GM18519 (cell line): ENCODE data around the gene OBSL1.

Experiments used
- ATAC-seq: cut with Tn5 transposase; IDR thresholded peaks from one replicate; pipeline ENCODE4 v1.9.1; 2021; ENCODE audit warnings: mild to moderate bottlenecking, moderate library complexity; ENCODE audit not compliant: unreplicated experiment, low FRiP score

Gene OBSL1

DNA sequence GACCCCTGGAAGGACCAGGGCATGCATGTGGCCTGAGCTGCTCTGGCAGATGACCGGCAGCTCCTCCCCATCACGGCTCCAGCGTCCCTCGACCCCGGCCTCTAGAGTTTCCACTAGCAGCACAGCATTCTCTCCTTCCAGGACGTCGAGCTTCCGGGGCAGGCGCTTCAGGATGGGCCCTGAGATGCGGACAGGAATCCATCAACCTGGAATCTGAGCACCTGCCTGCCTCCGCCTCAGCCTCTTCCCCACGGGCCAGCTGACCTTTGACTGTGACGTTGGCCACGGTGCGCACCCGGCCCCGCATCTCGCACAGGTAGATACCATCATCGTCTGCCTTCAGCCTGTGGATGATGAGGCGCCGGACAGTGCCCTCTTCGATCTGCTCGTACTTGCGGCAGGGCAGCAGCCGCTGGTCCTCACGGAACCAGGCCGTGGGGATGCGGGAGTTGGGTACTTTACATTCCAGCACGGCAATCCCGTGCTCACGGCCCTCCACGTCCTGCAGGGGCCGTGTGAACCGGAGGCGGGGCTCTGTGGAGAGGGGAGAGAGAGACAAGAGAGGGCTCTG, 3.5 kb downstream of the OBSL1 start:
- ATAC-seq: no peak

DNA sequence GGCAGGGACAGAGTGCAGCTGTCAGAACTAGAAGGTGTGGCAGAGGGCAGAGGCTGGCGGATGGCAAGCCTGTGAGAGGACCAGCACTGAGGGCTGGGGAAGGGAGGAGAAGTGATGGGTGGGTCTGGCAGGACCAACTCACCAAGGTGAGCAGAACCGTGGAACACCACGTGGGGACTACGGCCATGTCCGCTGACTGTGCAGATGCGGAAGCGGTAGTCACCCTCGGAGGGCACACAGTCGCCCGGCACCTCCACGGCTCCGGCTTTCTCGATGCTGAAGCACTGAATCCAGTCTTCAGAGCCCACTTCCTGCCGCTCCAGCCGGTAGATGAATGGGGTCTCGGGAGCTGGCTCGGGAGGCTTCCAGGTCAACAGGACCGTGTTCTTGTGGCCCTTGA, 4.2 kb downstream of the OBSL1 start:
- ATAC-seq: no peak

DNA sequence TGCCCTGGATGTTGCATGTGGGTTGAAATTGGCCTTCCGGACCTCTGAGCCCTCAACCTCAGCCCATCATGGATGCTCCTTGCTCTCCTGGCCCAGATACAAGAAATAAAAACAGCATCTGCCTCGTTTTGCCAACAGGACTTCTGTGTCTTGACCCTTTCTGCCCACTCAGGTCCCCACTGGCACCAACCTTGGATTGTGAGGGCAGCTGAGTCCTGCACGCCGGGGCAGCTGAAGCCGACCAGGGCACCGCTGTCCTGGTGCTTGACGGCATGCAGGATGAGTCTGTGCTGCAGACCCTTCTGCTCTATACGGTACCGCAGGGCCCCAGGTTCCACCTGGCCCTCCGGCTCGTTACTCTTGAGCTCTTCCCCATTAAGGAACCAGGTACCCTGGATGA, 4.7 kb downstream of the OBSL1 start:
- no peak for ATAC-seq

DNA sequence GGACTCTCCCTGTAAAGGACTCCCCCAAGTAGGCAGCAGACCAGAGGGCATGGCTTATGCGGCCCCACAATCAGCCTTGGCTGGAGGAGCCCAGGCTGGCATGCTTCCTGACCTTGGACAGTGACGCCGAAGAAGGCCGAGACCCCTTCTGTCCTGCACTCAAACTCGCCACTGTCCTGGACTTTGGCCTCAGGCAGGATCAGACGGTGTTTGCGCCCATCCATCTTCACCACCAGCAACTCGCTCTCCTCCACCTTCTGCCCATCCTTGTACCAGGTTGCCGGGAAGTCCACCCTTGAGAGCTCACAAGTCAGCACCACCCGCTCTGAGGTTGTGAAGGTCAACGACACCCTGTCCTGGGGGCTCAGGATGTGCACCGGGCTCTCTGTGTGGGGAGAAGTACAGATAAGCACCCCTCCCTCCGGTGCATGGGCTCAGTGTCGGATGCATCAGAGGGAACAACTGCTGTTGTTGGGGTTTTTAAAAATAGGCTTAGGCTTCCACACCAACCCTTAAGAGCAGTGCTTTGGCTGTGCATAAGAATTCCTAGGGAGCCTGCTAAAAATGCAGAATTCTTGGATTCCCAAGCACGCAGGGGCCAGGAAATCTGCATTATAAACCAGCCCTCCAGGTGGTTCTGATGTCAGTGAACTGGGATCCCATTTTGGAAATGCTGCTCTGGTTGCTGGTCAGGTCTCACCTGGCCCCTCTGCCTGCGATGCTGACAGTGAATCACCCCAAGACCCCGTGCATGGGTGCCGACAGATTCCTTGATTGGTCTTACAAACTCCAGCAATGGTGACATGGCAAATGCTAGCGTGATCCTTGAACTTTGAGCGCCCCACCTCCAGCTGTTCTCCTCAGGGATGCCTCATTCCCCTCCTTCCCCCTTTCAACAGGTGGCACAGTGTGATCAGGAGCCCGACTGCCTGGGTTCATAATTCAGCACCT, 5.9 kb downstream of the OBSL1 start:
- ATAC-seq: no peak

DNA sequence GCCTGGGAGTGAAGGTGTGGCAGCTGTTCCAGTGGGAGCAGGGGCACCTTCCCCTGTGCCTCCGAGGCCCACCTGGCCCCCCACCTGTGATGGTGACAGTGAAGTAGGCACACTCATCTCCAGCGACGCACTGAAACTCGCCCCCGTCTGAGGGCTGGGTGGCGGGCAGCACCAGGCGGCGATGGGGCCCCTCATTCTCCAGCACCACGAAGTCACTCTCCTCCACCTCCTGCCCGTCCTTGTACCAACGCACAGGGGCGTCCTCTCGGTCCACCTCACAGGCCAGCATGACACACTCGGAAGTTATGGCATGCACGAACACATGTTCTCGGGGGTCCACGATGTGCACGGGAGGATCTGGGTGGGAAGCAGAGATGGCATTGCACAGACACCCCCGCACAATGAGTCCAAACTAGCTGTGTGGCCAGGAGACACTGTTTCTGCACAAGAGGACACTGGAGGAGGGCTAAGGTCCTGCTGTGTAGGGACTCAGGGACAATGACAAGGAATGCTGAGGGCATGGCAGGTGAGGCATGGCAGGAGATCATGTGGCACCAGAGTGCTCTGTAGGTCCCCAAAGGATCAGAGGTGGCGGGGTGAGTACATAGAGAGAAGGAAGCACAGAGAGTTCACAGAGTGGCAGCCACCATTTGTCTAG, 7.9 kb downstream of the OBSL1 start:
- ATAC-seq: no peak

DNA sequence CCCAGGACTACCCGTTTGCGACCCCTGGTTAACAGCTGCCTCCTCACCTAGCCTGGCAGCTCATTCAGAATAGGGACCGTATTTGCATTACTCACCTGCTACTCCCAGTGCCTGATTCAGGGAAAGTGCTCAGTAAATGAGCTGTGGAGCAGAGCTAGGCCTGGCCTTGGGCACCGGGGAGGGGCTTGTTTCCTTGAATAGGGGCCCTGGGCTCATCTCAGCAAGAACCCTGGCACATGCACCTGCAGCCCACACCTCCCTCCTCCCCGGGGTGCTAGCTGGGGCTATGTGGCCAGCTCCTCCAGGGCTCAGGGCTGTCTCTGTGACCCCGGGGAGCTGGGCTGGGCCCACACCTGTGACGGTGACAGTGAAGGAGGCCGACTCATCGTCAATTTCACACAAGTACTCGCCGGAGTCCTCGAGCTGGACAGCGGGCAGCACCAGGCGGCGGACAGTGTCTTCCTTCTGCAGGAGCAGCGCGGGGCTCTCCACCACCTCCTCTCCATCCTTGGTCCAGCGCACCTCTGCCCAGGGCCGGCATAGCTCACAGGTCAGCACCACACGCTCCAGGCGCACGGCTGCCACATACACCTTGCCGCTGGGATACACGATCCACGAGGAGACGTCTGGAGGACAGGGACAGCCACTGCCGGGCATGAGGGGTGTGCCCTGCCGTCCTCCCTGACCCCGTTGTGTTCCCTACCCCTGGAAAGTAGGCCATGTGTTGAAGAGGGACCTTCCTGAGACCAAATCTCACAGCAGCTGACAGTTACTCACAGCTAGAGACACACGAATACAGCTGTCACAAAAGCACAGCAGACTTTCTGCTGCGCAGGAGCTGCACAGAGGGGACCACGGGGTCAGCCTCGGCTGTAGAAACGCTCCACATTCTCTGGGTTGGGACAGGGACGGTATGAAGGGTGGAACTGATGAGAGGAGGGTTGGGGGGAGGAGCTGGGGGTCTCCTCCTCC, 9.0 kb downstream of the OBSL1 start:
- ATAC-seq: no peak

DNA sequence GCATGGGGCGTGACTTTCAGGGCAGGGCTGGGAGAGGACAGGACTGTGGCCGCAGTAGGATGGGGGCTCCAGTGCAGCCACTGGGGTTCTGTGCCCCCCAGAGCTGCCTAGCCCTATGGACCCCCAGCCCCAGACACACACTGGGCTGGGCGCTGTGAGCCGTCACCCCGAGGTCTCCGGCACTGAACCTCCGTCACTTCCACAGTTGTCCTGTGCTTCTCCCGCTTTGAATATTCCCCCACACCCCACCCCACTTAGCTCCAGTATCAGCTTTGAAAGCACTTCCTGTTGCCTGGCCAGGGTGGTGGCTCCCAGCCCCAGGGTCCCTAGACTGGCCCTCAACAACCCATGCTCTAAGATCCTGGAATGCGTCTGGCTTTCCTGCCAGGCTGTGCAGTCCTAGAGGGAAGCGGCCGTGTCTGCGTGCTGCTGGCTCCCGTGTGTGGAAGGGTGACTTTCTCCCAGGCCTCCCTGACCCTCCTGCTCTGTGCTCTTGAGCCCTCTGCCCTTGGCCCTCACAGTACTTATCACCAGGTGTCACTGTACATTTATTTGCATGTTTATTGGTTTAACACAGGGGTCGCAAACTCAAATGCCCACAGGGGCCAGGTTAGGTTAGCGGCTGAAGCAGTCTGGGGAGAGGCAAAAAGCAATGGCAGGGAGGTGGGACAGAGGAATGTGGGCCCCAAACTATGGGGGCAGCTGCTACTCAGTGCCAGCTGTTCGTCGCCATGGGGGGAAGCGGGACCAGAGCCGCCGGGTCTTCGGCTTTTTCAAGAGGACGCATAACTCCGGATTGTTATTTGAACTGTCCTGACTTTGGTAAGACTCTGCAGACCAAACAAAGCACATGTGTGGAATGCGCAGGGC, 9.9 kb downstream of the OBSL1 start:
- ATAC-seq: no peak

DNA sequence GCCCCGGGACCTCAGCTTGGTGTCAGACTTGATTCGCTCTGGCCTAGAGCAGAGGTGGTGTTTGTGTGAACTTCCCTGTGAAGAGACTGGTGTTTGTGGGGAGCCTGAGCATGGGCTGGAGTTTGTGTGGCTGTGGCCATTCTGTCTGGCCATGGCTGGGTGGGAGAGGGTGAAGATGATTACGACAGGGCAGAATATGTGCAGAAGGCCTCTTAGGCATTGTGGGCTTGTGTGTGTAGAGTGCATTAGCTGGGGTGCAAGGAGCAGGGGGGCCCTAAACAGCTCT, 10.5 kb downstream of the OBSL1 start:
- ATAC-seq: no peak

DNA sequence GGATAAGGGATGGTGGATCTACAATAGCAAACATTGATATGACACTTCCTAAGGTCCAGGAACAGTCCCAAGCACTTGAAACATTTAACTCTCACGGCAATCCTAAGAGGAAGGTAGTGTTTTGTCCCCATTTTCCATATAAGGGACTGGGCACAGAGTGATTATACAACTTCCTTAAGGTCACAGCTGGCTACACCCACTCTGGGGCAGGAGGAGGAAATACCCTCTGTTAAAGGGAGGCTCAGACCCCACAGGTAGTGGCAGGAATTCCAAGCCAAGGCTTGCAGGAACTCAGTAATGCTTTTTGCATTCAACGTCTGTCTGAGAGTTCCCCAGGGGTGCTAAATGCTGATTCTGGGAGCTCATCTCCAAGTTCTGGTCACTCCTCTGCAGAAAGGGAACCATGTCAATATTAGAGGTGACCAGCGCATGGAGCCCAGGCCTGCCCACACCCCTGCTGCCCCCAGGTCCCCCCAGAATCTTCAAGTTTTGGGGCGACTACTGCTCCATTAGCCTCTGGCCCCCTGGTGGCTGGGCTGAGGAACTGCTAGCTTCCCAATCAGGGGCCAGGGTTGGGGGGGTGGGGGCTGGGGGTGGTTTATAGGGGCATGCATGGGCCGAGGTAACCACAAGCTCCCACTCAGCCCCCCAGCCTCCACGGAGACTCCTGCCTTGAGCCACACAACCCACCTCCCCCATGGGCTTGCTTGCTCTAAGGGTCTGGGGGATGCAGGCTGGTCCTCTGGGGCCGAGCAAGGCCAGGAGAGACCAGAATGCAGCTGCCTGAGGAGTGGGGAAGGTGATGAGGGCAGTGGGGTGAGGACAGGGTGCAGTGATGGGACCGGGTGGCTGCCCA, 11.1 kb downstream of the OBSL1 start:
- ATAC-seq: no peak

DNA sequence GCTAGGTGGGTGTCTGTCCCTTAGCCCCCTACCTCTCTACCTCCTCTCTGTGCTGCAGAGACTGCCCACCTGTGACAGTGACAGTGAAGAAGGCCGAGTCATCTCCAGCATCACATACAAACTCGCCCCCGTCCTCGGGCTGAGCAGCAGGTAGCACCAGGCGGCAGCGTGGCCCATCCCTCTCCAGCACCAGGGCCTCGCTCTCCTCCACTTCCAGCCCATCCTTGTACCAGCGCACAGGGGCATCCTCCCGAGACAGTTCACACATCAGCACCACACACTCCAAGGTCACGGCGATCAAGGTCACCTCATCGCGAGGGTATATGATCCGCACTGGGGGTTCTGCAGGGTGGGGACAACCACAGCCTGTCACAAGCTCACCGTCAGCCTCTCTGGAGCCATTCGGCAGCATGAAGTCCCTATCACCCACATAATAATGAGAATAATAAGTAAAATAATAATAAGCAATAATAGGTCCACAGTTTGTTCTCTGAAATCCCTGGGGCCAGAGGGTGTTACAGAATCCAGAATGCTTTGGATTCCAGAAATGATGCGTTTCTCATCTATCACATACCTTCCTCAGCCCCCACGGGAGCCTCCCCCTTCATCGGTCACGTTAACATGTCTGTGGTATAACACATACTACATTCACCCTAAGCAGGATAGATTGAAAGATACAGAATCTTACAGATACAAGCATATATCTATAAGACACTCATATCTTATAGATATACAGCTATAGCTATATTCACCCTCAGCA, 12.0 kb downstream of the OBSL1 start:
- ATAC-seq: no peak

DNA sequence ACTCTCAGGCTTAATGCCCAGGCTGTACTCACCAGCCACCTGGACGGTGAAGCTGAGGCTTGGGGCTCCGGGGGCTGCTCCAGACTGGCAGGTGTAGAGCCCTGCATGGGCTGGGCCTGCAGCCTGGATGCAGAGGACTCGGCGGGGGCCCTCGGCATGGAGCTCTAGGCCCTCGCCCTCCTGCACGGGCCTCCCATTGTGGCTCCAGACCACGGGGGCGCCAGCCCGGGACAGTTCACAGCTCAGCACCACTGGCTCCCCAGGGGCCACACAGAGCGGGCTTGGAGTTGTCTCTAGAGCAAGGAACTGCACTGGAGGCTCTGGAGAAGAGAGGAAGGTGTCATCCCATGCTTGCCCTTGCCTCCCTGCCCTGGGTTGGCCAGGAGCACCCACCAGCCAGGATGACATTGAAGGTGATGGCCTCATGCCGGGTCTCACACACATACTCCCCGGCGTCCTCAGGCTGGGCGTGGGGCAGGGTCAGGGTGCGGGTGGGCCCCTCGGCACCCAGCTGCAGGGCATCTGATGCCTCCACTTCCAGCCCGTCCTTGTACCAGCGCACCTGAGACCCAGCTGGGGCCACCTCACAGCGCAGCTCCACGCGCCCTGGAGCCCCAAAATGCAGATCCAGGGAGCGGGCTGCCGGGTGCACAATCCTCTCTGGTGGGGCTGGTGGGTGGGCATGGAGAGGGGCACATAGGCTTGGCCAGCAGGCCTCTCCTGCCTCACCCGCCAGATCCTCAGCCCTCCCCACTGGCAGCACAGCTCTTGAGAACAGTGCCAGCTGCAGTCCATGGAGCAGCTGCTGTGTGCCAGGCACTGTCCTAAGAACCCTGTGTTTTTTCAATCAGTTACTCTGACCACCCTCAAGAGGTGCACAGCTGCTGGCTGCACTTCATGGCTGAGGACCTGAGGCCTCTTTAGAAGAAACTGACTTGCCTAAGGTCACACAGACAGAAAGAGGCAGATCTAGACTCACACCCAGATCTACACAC, 13.3 kb downstream of the OBSL1 start:
- no peak for ATAC-seq

DNA sequence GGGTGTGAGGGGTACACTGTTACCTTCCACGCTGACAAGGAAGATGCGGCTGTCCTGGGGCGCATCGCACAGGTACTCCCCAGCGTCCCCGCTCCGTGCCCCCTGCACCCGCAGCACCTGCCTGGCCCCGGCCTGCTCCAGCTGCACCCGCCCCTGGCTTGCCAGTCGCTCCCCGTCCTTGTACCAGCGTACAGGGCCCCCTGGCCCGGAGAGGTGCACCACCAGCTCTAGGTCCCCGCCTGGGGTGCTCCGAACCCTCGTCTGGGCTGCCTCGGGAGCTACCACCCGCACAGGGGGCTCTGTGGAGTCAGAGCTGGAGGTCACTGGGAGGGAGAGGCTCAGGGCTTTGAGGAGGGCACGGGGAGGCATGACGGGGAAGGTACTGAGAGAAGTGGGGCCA, 14.0 kb downstream of the OBSL1 start:
- ATAC-seq: no peak

DNA sequence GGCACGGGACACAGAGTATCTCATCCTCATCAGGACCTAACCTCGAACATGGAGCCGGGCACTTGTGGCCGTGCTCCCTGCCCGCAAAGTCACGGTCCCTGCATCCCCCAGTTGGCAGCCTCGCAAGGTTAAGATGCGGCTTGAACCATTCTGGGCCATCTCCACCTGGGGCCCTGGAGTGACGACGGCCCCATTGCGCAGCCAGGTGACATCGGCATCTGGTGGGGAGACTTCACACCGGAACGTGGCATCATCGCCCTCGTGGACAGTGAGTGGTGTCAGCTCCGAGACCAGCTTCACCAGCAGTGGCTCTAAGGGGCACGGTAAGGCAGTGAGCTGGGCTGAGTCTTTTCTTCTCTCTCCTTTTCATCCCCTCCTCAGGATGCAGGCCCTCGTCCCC, 14.9 kb downstream of the OBSL1 start:
- no peak for ATAC-seq

DNA sequence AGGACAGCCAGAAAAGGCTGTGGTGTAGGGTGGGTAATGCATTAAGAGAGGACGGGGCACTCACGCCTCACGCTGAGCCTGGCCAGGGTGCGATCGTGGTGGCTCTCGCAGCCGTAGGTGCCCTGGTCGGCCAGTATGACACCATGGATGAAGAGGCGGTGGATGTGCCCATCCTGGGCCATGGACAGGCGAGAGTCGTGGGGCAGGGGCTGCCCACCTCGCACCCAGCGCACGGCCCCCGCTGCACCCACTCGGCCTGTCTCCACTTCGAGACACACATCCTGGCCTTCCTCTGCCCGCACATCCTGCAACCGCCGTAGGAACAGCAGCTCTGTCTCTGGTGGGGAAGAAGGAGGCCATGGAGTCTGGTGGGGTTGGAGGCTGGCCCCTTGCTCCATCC, 15.4 kb downstream of the OBSL1 start:
- ATAC-seq: no peak

DNA sequence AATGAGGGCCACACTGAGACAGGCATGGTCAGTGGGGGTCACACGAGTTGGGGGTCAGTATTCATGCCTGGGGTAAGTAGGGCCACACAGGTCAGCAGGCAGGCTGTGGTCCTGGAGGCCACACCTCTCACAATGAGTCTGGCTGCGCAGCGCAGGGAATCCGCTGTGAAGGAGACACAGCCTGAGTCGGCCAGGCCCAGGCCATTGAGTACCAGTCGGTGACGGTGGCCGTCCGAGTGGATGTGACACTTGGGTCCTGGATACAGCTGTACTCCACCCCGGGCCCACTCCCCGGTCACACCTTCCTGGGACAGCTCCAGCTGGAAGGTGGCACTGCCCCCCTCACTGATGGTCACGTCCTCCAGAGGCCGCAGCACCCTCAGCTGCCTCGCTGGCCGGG, 17.0 kb downstream of the OBSL1 start:
- no peak for ATAC-seq

DNA sequence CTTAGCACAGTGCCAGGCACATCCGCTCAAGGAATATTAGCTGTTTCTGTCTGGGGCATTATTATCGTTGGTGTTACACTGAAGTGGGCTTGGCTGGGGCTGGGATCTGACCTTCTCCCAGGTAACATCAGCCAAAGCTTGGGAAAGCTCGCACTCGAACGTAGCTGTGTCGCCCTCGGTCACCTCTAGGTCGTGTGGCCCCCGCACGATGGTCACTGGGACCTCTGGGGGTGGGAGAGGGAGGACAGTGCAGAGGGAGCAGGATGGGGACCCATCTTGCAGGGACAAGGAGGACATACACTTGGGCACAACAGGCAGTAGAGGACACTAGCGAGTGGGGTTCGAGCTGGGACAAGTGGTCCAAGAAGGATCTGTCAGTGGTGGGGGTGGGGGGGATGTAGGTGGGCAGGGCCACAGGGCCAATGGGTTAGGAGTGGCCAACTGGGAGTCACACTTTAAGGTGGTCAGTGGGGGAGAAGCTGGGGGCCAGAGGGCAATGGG, 17.8 kb downstream of the OBSL1 start:
- ATAC-seq: no peak

DNA sequence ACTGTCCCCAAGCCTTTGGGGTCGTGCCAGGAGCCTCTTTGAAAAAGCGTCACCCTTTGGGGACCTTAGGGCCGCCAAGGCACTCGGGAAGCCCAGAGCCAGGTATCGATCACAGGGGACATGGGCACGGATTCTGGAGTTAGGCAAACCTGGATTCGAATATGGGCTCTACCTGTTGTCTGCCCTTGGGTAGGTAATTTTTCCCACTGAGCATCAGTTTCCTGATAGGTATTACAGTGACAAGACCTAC, 18.2 kb downstream of the OBSL1 start:
- ATAC-seq: no peak
